ENCODE measurements around the gene ZNF428. TPM values are rescaled to one million over a fixed set of nuclear protein-coding genes. Genes with fewer than 3 reads are reported as not detected.

Gene ZNF428
- total and polyA plus RNA-seq, 8 donors = 24.7 to 99.9 (median 80.9) TPM

- no peak for ATAC-seq
- H3K4me1 ChIP-seq = peaks cover 6 to 28% of the 10 kb centered on the region in 2 donors
- peaks cover 0 to 6% of the 10 kb centered on the region in 2 donors for H3K36me3 ChIP-seq
- DNase-seq = no peak
- no peaks in the 10 kb centered on the region for H3K27me3 ChIP-seq
- intact Hi-C loops (cut with DNase I) = no loop called here
- H3K9me3 ChIP-seq = no peaks in the 10 kb centered on the region
- TF ChIP-seq CTCF (IDR thresholded peaks at IDR 0.05) = no peak
- H3K4me3 ChIP-seq = peak overlapping the region; percentile 74 to 86
- H3K27ac ChIP-seq = peak overlapping the region; percentile 65 to 82
Observed at GRCh38 chr19:43574424-43575155, 44.8 kb downstream of the ZNF428 start.

GRCh38 chr19:43572171-43572588, 47.2 kb downstream of the ZNF428 start:
- H3K27me3 ChIP-seq = no peaks in the 10 kb centered on the region
- peaks cover 0 to 6% of the 10 kb centered on the region in 2 donors for H3K36me3 ChIP-seq
- peak; percentile 13 for ATAC-seq
- no peak for TF ChIP-seq CTCF (IDR thresholded peaks at IDR 0.05)
- peaks cover 6 to 28% of the 10 kb centered on the region in 2 donors for H3K4me1 ChIP-seq
- DNase-seq = no peak
- intact Hi-C loops (cut with DNase I) = no loop called here
- H3K27ac ChIP-seq = peak overlapping the region in 1 of 2 donors; percentile 23
- H3K4me3 ChIP-seq = no peak overlapping the region
- H3K9me3 ChIP-seq = no peaks in the 10 kb centered on the region

- H3K27ac ChIP-seq = no peak overlapping the region
- no peaks in the 10 kb centered on the region for H3K9me3 ChIP-seq
- TF ChIP-seq CTCF (IDR thresholded peaks at IDR 0.05) = no peak
- intact Hi-C loops (cut with DNase I) = no loop called here
- no peak for DNase-seq
- peaks cover 6 to 22% of the 10 kb centered on the region in 2 donors for H3K4me1 ChIP-seq
- H3K36me3 ChIP-seq = peaks cover 0 to 6% of the 10 kb centered on the region in 2 donors
- H3K27me3 ChIP-seq = no peaks in the 10 kb centered on the region
- H3K4me3 ChIP-seq = no peak overlapping the region
- ATAC-seq = peak; percentile 8
Observed at GRCh38 chr19:43570174-43570791, 49.1 kb downstream of the ZNF428 start.

GRCh38 chr19:43569657-43570056, 49.8 kb downstream of the ZNF428 start:
- H3K27me3 ChIP-seq = no peaks in the 10 kb centered on the region
- no peak for TF ChIP-seq CTCF (IDR thresholded peaks at IDR 0.05)
- DNase-seq (no peak), ATAC-seq (no peak)
- H3K4me3 ChIP-seq = no peak overlapping the region
- H3K9me3 ChIP-seq = no peaks in the 10 kb centered on the region
- peaks cover 0 to 6% of the 10 kb centered on the region in 2 donors for H3K36me3 ChIP-seq
- no peak overlapping the region for H3K27ac ChIP-seq
- intact Hi-C loops (cut with DNase I) = no loop called here
- H3K4me1 ChIP-seq = peaks cover 5 to 17% of the 10 kb centered on the region in 2 donors

GRCh38 chr19:43564800-43565199, 54.6 kb downstream of the ZNF428 start:
- Histone ChIP-seq H3K36me3 (peaks cover 0 to 18% of the 10 kb centered on the region in 2 donors), H3K9me3 (no peaks in the 10 kb centered on the region), H3K27me3 (no peaks in the 10 kb centered on the region), H3K4me3 (no peak overlapping the region), H3K4me1 (peaks cover 0 to 25% of the 10 kb centered on the region in 2 donors), H3K27ac (no peak overlapping the region)
- no peak for DNase-seq
- intact Hi-C loops (cut with DNase I) = no loop called here
- no peak for TF ChIP-seq CTCF (IDR thresholded peaks at IDR 0.05)
- ATAC-seq = no peak
